HG02884 (cell line): ENCODE measurements around the gene MYLIP.
A peak's percentile ranks its signal among the peaks of the same experiment; 100 is the strongest.

Experiments used
- ATAC-seq: cut with Tn5 transposase; IDR thresholded peaks from one replicate; pipeline ENCODE4 v1.9.1; 2021; ENCODE audit warnings: mild to moderate bottlenecking, moderate library complexity; ENCODE audit not compliant: unreplicated experiment

Gene MYLIP

GRCh38 chr6:16128759-16129622 lies at the start of gene MYLIP:
MYLIP (plus strand) TSS chr6:16129086; CDS start chr6:16129323, 237 bp downstream.
- ATAC-seq = peak; percentile 66

GRCh38 chr6:16079354-16079753 lies 49.5 kb upstream of the MYLIP start:
- ATAC-seq = no peak

- ATAC-seq = no peak
Measured at GRCh38 chr6:16080204-16080603, 48.7 kb upstream of the MYLIP start.

GRCh38 chr6:16081326-16081725 lies 47.6 kb upstream of the MYLIP start:
- no peak for ATAC-seq

GRCh38 chr6:16082361-16082760 lies 46.5 kb upstream of the MYLIP start:
- ATAC-seq = no peak

GRCh38 chr6:16086965-16087364 lies 41.9 kb upstream of the MYLIP start:
- ATAC-seq = no peak

GRCh38 chr6:16087386-16087785 lies 41.5 kb upstream of the MYLIP start:
- no peak for ATAC-seq

GRCh38 chr6:16088409-16088808 lies 40.5 kb upstream of the MYLIP start:
- ATAC-seq = no peak

GRCh38 chr6:16089232-16090062 lies 39.4 kb upstream of the MYLIP start:
- no peak for ATAC-seq

GRCh38 chr6:16090452-16090851 lies 38.4 kb upstream of the MYLIP start:
- no peak for ATAC-seq

- no peak for ATAC-seq
Measured at GRCh38 chr6:16090920-16091319, 38.0 kb upstream of the MYLIP start.

GRCh38 chr6:16092140-16092539 lies 36.7 kb upstream of the MYLIP start:
- ATAC-seq = no peak

- ATAC-seq = peak; percentile 63
Measured at GRCh38 chr6:16092990-16093389, 35.9 kb upstream of the MYLIP start.

- ATAC-seq = no peak
Measured at GRCh38 chr6:16095180-16095579, 33.7 kb upstream of the MYLIP start.

- peak; percentile 48 for ATAC-seq
Measured at GRCh38 chr6:16097382-16098171, 31.3 kb upstream of the MYLIP start.

- ATAC-seq = no peak
Measured at GRCh38 chr6:16098211-16098610, 30.7 kb upstream of the MYLIP start.

GRCh38 chr6:16102208-16102607 lies 26.7 kb upstream of the MYLIP start:
- ATAC-seq = no peak

GRCh38 chr6:16103722-16104121 lies 25.2 kb upstream of the MYLIP start:
- no peak for ATAC-seq

- no peak for ATAC-seq
Measured at GRCh38 chr6:16104624-16105433, 24.1 kb upstream of the MYLIP start.

- no peak for ATAC-seq
Measured at GRCh38 chr6:16105854-16106253, 23.0 kb upstream of the MYLIP start.
